Stimulated activated CD4-positive, alpha-beta T cell treated with anti-CD3 and anti-CD28 coated beads, TNF-alpha, amount 100 ng/mL, for 24 hours (primary cell): ENCODE data around the gene ZNF677.
"Not testable (repeated sequence)": the region's sequence is repeated elsewhere in the genome, so short reads cannot be mapped to it uniquely, and the experiment has no call there.

Experiments used
- DNase-seq, 3 experiments: peaks; one replicate each; pipeline ENCODE4 v3.0.0-alpha.2; 2020; ENCODE audit warnings: low read depth in 3 of 3

ZNF677 gene

GRCh38 chr19:53193535-53194222, 61.0 kb downstream of the ZNF677 start:
- DNase-seq: no peak

GRCh38 chr19:53192771-53193534, 61.7 kb downstream of the ZNF677 start, which contains the start of gene ZNF665:
Gene ZNF665, minus strand, starts transcription at chr19:53193358. Its CDS starts 10,460 bp downstream, at chr19:53182898.
- DNase-seq: peak; percentile 56 to 80 (median 63)

GRCh38 chr19:53190253-53190652, 64.4 kb downstream of the ZNF677 start:
- no peak for DNase-seq

- DNase-seq: not testable (repeated sequence)
Measured at GRCh38 chr19:53189691-53190198, 64.9 kb downstream of the ZNF677 start.
